Body of pancreas (tissue), 4 donors: Measurements from ENCODE around the gene SLC41A3. TPM values are rescaled to one million over a fixed set of nuclear protein-coding genes. Genes with fewer than 3 reads are reported as not detected.

Experiments
- ATAC-seq: fragments of 150-250 bp; one replicate; pipeline ENCODE4 v1.9.1; 2016
- DNase-seq, 4 donors: peaks; one replicate each; pipeline ENCODE4 v3.0.0-alpha.2; 2019
- H3K27ac ChIP-seq, 4 donors: fragments of 200-600 bp; sonication (generic); 1 replicate in 3 of 4; 2 replicates in 1 of 4; pipeline versions ENCODE4 v1.5.1 to v1.6.1; 2016 to 2019; ENCODE audit warnings: mild to moderate bottlenecking in 1 of 4, mixed read lengths in 1 of 4, moderate library complexity in 1 of 4
- H3K27me3 ChIP-seq, 2 donors: fragments of 200-600 bp; sonication (generic); one replicate each; pipeline ENCODE4 v1.6.0; 2016; ENCODE audit warnings: mild to moderate bottlenecking in 1 of 2
- H3K36me3 ChIP-seq, 2 donors: fragments of 200-600 bp; sonication (generic); replicated peaks in 1 of 2; 2 replicates each; pipeline ENCODE4 v1.5.1; 2016; ENCODE audit warnings: low read depth in 2 of 2; ENCODE audit not compliant: insufficient read depth in 1 of 2
- H3K4me1 ChIP-seq: fragments of 200-600 bp; sonication (generic); one replicate; pipeline ENCODE4 v1.6.0; 2016
- H3K4me3 ChIP-seq, 2 donors: fragments of 200-600 bp; sonication (generic); 1 replicate in 1 of 2; 2 replicates in 1 of 2; pipeline ENCODE4 v1.5.1; 2016 to 2019
- H3K9me3 ChIP-seq, 3 donors: fragments of 200-600 bp; sonication (generic); 1 replicate in 2 of 3; 2 replicates in 1 of 3; pipeline ENCODE4 v1.5.1; 2016
- CTCF ChIP-seq, 7 experiments: fragments of 450-650 bp in 4 of 7; fragments of 200-600 bp in 3 of 7; sonication (generic) in 3 of 7; IDR thresholded peaks; one replicate each; pipeline ENCODE4 v1.5.1; 2016 to 2019; ENCODE audit warnings: antibody characterized with exemption in 7 of 7
- POLR2A ChIP-seq, 3 donors: fragments of 450-650 bp; IDR thresholded peaks; one replicate each; pipeline ENCODE4 v1.6.1; 2016; ENCODE audit warnings: antibody characterized with exemption in 3 of 3, mild to moderate bottlenecking in 2 of 3
- WGBS, 2 donors: methylation state at CpG; one replicate each; pipeline ENCODE4 v1.1.5; 2017; 5-methylcytosine and 5-hydroxymethylcytosine counted together
- intact Hi-C: fragments of 100-400 bp; cut with DNase I; formaldehyde crosslinking; loops from one replicate; pipeline ENCODE4 v1.15.1; 2023
- total RNA-seq, 2 donors: library from RNA; depleted of rRNA; stranded (reverse); fragments of >200 nt; gene quantifications; one replicate each; pipeline ENCODE4 v1.1.0, GENCODE V29; 2016

The SLC41A3 gene
- total RNA-seq, 2 donors from 2014 or later: 27.4 to 41.0 TPM

GRCh38 chr3:126116526-126116925, 32.6 kb upstream of the SLC41A3 start:
- DNase-seq: peak in 1 of 4 donors; percentile 1
- H3K4me3 ChIP-seq: no peak overlapping the region

GRCh38 chr3:126114443-126115386, 30.8 kb upstream of the SLC41A3 start:
- intact Hi-C loops: no loop called here
- Histone ChIP-seq H3K4me1 (no peaks in the 10 kb centered on the region), H3K27ac (no peak overlapping the region), H3K4me3 (no peak overlapping the region), H3K36me3 (peaks cover 4 to 5% of the 10 kb centered on the region in 2 donors), H3K27me3 (no peaks in the 10 kb centered on the region), H3K9me3 (no peaks in the 10 kb centered on the region)
- ATAC-seq (no peak), DNase-seq (peak in 1 of 4 donors; percentile 7)
- TF ChIP-seq CTCF (IDR thresholded peaks at IDR 0.05) (no peak), POLR2A (IDR thresholded peaks at IDR 0.05) (no peak)
- 88 to 90% methylated on average over 15 to 16 of the region's 16 CpGs for WGBS, 2 donors

More at GRCh38 chr3:126116526-126116925, 32.6 kb upstream of the SLC41A3 start:
- WGBS, 2 donors: 94 to 100% methylated on average over 1 of the region's 1 CpG
- no peaks in the 10 kb centered on the region for H3K4me1 ChIP-seq
- H3K9me3 ChIP-seq: no peaks in the 10 kb centered on the region
- no peaks in the 10 kb centered on the region for H3K27me3 ChIP-seq
- no peak overlapping the region for H3K27ac ChIP-seq
- intact Hi-C loops: no loop called here
- H3K36me3 ChIP-seq: peaks cover 4 to 5% of the 10 kb centered on the region in 2 donors
- ATAC-seq: no peak
- TF ChIP-seq CTCF (IDR thresholded peaks at IDR 0.05) (no peak), POLR2A (IDR thresholded peaks at IDR 0.05) (no peak)

GRCh38 chr3:126113733-126114442, 30.0 kb upstream of the SLC41A3 start:
- intact Hi-C loops: no loop called here
- Histone ChIP-seq H3K4me1 (no peaks in the 10 kb centered on the region), H3K36me3 (peaks cover 4 to 5% of the 10 kb centered on the region in 2 donors), H3K27me3 (no peaks in the 10 kb centered on the region), H3K4me3 (no peak overlapping the region), H3K9me3 (no peaks in the 10 kb centered on the region), H3K27ac (no peak overlapping the region)
- no peak for ATAC-seq
- DNase-seq: peak in 1 of 4 donors; percentile 8
- WGBS, 2 donors: 88 to 89% methylated on average over 7 to 9 of the region's 9 CpGs
- TF ChIP-seq POLR2A (IDR thresholded peaks at IDR 0.05) (no peak), CTCF (IDR thresholded peaks at IDR 0.05) (peak in 2 of 7 experiments; percentile 9 to 16)

- ATAC-seq: no peak
Measured at GRCh38 chr3:126113238-126113555, 29.3 kb upstream of the SLC41A3 start.

More at GRCh38 chr3:126113238-126113555, 29.3 kb upstream of the SLC41A3 start:
- 83 to 85% methylated on average over 4 to 6 of the region's 6 CpGs for WGBS, 2 donors
- no peak overlapping the region for H3K4me3 ChIP-seq
- H3K4me1 ChIP-seq: no peaks in the 10 kb centered on the region
- no peaks in the 10 kb centered on the region for H3K27me3 ChIP-seq
- H3K9me3 ChIP-seq: no peaks in the 10 kb centered on the region
- no peak overlapping the region for H3K27ac ChIP-seq
- intact Hi-C loops: no loop called here
- TF ChIP-seq CTCF (IDR thresholded peaks at IDR 0.05) (no peak), POLR2A (IDR thresholded peaks at IDR 0.05) (no peak)
- peak in 1 of 4 donors; percentile 9 for DNase-seq
- H3K36me3 ChIP-seq: peaks cover 4 to 5% of the 10 kb centered on the region in 2 donors
